ENCODE results near the gene HERC3.

DNA sequence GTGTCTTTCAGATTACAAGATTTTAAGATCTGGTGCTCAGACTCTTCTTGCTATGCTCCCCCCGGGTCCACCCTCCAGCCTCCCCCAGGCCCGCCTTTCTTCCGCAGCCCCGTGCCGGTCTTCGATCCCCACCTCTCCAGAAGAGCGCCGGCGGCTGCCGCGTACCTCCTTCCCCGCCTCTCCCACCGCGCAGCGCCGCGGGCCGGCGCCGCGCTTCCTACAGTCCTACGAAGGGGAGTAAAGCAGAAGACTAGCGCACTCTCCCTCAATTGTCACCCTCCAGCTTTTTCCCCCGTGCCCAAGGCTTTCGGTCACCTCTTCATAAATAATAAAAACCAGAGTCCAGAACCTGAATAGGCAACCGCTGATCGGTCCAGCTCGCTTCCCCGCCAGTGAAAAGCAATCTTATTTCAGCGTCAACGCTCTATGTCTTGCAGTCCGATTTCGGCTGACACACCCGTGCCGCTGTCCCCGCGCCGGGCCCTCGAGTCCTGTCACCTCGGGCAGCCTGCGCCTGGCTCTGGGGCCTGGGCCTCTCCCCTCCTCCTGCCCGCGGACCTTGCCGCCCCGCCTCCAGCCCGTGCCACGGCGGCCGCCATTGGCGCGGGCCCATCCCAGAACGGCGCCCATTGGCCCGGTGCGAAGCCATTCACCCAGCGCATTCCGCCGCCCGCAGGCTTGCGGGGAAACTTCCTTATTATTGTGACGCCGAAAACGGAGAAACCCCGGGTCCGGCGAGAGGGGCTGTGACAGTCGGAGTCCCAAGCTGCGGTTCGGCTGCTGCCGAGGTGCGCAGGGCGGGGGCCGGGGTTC, at the start of gene HERC3:
- TF ChIP-seq EP300 (IDR thresholded peaks at IDR 0.05) (no peak), POLR2A (IDR thresholded peaks at IDR 0.05) (peak; percentile 30 to 47), CTCF (IDR thresholded peaks at IDR 0.05) (peak in 2 of 4 experiments; percentile 35 to 39)

All from gastroesophageal sphincter (tissue), 3 donors.